Activated CD4-positive, alpha-beta memory T cell treated with anti-CD3 and anti-CD28 coated beads, Interleukin-2, amount 10 ng/mL, durations not matched to agents 7 days and 5 days (primary cell): ENCODE results near the gene SMAD5. TPM values are rescaled to one million over a fixed set of nuclear protein-coding genes. Genes with fewer than 3 reads are reported as not detected.

Source experiments
- CTCF ChIA-PET: fragments of 350-600 bp; sonication (Branson Sonifier 250); formaldehyde crosslinking; loops from one replicate; lab custom pipeline; 2021; ENCODE audit warnings: antibody characterized with exemption, inconsistent platforms; lab: Charles Lee
- POLR2A ChIA-PET: fragments of 350-600 bp; sonication (Branson Sonifier 250); formaldehyde crosslinking; loops from one replicate; lab custom pipeline; 2021; ENCODE audit warnings: antibody characterized with exemption; lab: Charles Lee
- DNase-seq: peaks from one replicate; pipeline ENCODE4 v3.0.0-alpha.2; 2020
- H3K27ac Mint-ChIP-seq: one replicate; pipeline ENCODE4 v1.8.0; 2021; ENCODE audit warnings: mild to moderate bottlenecking, mixed read lengths
- H3K27me3 Mint-ChIP-seq: one replicate; pipeline ENCODE4 v1.8.0; 2021; ENCODE audit warnings: mixed read lengths
- H3K36me3 Mint-ChIP-seq: one replicate; pipeline ENCODE4 v1.8.0; 2021; ENCODE audit warnings: low read depth, mixed read lengths
- H3K4me1 Mint-ChIP-seq: one replicate; pipeline ENCODE4 v1.8.0; 2021; ENCODE audit warnings: mixed read lengths
- H3K4me3 Mint-ChIP-seq: one replicate; pipeline ENCODE4 v1.8.0; 2021; ENCODE audit warnings: mild to moderate bottlenecking, mixed read lengths
- H3K9me3 Mint-ChIP-seq: one replicate; pipeline ENCODE4 v1.8.0; 2021; ENCODE audit warnings: mixed read lengths
- total RNA-seq, 2 experiments: library from RNA; stranded (reverse); gene quantifications; one replicate each; pipeline ENCODE4 v1.2.3, GENCODE V29; 2021

Gene SMAD5
- total RNA-seq, 2 experiments from 2014 or later = 11.5 to 11.8 TPM

GRCh38 chr5:136232316-136232715, 99.7 kb downstream of the SMAD5 start:
- Mint-ChIP-seq H3K27ac (no peak overlapping the region), H3K4me3 (no peak overlapping the region), H3K9me3 (no peaks in the 10 kb centered on the region), H3K4me1 (no peaks in the 10 kb centered on the region), H3K27me3 (peaks cover 4% of the 10 kb centered on the region), H3K36me3 (no peaks in the 10 kb centered on the region)
- DNase-seq = no peak
- CTCF ChIA-PET = interaction anchor here (1.4 kb wide), 1 partner anchor 17 kb away, joined by 4 read pairs; no protein-coding TSS in a partner anchor
- POLR2A ChIA-PET = no interaction called here

Other genes with a start within 250 kb of the SMAD5 start
- not detected for gene IL9, start 237.0 kb upstream of the SMAD5 start, total RNA-seq
- gene LECT2, start 177.9 kb upstream of the SMAD5 start, total RNA-seq = not detected
- gene TGFBI, start 103.9 kb upstream of the SMAD5 start, total RNA-seq = not detected
- not detected for gene SMIM32, start 60.3 kb downstream of the SMAD5 start, total RNA-seq
- not detected for gene TRPC7, start 232.7 kb downstream of the SMAD5 start, total RNA-seq